Cerebellar nuclear complex (tissue), 1 donor: ENCODE data around the gene MVB12B.

Experiments
- DNase-seq, 2 experiments: peaks; one replicate each; lab custom pipeline; 2025; lab: John Stamatoyannopoulos, UW

The MVB12B gene

DNA sequence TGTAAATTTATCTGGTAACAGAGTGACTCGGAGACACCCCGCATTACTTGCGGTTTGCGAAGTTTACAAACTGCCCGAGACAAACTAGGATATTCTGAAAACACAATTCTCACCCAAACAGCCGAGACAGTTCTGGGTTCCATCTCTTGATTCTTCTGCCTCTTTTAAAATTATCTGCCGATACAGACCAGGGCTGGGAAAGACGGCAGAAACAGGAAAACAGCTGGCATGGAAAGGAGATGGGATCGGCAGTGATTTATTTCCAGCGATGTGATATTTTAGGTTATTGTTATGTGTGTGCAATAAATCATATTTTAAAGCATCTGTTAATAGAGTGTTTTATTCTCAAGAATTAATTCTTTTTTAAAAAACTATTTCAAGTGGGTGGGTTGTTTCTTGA, 193.8 kb downstream of the MVB12B start:
- no peak for DNase-seq

DNA sequence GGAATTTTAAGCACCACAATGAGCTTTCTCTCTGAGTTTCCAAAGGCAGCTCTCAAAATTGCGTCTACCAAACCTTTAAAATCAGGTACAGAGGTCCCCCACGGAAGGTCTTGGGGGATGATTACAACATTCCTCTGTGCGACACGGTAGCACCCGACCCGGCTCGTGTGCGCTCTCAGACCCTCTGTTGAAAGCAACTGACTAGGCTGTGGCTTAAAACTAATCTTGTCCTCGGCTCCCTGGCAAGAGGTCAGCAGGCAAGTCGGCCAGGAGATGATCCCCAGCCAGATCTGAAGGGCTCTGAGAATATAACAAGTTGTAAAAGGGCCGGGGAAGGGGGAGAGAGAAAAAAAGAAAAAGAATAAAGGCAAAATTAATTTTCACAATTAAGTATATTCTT, 194.5 kb downstream of the MVB12B start:
- no peak for DNase-seq

DNA sequence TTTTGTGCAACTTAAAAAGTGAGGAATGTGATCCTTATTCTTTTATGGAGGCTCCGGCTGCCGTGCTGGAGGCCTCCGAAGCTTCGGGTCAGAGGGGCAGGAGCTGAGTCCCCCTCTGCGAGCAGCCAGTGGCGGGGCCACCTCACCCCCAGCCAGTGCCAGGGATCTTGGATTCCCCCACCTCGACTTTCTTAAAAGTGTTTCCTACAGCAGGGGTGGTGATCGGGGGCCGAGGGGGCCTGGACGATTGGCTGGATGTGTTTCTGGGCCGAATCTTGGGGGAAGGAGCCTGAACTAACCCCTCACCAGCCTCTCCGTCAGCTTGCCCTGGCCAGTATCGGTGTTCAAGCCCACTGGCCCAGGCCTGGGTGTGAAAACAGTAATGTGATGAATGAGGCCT, 194.9 kb downstream of the MVB12B start:
- no peak for DNase-seq

DNA sequence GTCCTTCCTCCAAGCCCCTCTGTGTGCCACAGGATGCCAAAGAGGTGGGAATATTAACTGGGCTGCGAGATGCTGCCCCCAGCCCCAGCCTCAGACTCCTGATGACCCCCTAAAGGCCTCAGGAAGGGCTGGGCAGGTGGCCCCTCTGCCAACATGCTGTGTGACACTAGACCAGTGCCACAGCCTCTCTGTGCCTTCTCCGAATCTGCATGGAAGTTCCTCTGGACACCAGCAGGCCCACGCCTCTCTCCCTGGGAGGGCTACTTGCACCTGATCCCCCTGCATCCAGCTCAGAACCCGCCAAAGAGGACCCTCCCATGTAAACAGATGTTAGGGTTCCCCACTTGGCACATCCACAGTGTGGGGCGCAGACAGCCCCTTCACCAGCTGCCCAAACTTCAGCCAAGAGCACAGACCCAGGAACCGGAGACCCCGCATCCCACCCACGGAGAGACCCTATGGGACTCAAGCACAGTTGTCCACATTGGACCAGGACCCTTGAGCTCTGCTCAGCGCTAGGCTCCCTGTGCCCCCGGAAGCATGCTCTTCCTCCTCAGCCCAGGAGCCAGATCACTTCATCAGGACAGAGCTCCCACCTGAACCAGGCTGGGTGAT, 195.5 kb downstream of the MVB12B start:
- DNase-seq: no peak

DNA sequence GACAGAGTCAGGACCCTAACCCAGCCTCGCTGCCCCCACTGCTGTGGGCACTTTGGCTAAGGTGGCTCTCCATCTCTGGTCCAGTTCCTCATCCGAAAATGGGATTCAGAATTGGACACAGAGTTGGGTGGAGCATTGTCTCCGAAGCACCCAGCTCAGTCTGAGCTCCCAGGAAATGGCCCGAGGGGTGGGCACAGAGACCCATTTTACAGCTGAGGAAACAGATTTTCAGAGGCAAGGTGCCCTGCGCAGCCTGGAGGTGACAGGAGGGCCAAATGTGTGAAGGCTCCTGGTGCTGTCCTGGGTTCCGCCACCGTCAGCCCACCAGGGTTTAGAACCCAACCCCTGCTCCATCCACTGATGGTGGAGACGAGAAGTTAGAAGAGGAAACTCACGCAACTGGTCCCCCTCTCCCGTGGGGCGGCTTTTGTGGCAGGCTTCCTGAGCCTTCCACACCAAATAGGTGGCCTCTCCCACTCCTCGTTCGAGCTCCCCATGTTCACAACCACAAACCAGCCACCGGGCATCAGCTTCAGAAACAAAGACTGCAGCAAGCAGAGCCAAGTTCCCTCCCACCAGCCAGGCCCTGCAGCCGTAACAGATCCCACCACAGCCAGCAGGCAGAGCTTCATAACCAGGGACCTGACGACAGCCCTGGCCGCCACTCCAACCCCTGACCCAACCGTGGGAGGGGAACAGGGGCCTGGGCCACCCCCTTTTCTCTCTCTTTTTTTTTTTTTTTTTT, 196.2 kb downstream of the MVB12B start:
- no peak for DNase-seq

DNA sequence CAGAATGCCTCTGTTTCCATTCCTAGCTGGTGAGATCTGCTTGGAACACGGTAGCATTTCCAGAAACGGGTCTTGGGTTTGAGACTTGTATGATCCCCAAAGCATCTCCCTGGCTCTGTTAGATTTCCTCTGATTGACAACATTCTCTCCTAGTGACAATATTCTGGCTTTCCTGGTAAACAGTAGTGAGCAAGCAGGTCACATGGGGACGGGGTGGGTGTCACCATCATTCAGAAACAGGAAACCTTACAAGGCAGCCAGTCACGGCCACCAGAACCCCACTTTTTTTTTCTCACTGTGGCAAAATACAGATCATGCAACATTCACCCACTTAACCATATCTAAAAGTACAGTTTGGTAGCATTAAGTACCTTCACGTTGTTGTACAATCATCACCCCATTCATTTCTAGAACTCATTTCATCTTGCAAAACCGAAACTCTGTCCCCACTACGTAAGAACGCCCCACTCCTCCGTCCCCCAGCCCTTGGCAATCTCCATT, 197.0 kb downstream of the MVB12B start:
- DNase-seq: no peak

DNA sequence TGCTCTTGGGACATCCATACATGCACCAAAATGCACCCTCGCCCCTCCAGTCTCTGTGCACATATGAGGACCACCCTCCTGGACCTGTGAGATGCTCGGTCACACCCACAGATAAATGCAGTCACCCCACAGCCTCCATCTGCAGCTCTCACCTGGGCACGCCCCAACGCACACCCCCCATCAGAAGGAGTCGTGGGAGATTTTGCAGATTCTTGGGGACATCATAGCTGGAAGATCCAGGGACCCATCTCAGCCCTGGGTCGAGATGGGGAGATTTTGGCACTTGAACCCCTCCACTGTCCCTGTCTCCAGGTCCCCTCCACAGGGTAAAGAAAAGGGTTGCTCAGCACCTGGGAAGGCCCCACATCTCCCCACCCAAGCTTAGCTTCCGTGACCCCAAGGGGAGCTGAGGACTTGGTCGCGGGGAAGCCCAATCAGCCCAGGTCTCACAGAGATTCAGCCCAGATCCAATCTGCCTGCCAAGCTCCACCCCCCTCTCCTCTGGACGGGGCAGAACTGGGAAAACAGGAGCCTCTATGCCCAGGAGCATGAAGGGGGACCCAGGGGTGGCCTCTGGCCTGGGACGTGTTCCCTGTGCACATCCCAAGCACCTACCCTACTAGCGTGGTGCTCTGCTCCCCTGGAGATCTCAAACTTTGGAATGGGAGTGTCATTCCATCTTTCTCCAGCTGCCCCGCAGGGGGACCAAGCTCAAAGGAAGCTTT, 197.9 kb downstream of the MVB12B start:
- no peak for DNase-seq

DNA sequence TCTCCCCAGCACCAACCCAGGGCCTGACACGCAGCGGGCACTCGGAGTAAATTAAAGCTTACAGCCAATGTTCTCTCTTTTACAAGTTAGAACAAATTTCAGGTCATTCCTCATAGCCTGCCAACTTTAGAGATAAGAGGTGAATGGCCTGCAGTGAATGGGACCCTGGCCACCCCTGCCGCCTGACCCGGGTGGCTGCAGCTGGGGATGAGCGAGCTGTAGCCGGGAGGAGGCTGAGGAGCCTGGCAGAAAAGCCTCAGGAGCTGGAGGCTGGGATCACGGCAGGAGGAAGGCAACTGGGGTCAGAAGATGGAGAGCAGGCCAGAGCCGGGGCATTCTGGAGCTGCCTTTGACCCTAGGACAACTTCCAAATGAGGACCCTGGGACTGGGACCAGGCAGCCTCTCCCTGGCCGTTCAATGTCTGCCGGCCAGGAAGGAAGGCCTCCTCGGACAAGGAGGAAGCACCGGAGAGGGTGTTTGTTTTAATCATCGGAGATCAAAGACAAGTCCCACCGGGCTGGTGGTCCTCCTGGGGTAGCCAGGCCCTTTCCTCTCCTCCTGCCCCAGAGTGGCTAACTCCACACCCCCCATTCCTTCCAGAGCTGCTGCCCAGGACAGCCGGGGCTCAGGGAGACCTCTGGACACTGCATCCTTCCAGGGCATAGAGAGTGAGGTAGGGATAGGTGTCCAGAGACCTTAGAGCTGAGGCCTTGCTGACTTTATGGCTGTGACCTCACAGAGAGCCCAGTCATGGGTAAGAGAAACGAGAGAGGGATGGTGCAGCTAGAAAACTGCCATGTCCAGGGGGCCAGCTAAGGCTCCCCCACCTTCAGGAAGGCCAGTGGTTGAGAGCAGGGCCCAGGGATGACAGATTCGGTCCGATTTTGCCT, 199.8 kb downstream of the MVB12B start:
- no peak for DNase-seq

DNA sequence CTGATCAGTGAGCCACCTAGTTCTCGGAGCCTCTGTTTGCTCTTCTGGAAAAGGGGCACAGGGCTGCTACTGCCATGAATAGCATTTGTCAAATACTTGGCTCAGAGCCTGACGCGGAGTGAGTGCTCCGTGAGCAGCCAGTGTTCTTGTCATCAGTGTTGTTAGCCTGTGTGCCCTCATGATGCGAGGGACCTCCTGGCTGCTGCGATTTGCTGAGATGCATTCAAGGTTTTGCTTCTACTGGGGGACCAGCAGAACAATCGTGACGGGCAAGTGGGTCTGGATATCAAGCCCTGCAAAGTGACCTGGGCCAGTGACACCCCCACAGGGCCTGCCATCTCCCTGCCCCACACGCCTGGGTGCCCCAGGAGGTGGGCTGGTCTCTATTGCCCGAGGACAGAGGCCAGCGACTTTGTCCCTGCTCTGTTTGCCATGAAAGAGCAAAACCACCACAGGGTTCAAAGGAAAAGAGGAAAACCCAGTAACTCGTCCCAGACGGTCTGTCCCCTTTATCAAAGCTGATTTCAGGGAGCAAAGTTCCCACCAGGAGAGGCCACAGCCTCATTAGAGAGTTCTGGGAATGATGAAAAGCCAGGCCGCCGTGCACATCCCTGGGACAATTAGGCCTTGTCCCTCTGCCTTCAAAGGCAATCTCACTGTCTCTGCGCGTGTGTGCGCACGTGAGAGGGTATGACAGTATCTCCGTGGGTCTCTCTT, 200.6 kb downstream of the MVB12B start:
- DNase-seq: no peak

DNA sequence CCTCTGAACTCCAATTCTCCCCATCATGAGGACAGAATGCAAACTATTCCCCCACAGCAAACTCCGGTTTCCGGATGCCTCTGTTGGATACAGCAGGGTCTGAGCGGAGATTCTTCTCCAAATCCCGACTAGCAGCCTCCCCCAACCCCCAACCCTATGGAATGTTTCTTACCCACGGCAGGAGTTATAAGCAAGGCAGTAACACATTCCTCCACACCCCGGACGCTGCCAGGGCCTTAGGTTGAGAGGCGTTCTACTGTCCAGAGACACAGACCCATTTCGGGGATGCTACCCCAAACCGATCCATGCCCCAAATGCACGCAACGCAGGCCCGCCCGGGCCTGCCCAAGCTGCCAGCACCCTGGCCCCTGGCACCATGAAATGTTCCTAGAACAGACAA, 201.5 kb downstream of the MVB12B start:
- no peak for DNase-seq

DNA sequence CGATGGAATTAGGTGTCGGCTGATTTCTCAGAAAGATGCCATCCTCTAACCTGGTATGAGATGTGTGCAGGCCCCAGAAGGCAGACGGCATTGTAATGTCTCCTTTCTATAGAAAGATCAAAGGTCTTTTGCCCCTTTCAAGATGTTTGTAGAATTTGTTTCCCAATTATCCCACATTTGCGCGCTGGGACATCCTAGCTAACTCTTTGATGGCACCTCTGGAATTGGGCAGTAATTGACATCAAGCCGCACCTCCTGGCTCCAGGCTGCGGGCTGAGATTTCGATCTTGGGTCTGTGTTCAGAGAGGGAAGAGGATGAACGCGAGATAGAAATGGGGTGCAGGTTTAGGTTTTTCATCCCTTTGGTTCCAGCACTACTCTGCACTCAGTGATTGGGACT, 202.3 kb downstream of the MVB12B start:
- no peak for DNase-seq

DNA sequence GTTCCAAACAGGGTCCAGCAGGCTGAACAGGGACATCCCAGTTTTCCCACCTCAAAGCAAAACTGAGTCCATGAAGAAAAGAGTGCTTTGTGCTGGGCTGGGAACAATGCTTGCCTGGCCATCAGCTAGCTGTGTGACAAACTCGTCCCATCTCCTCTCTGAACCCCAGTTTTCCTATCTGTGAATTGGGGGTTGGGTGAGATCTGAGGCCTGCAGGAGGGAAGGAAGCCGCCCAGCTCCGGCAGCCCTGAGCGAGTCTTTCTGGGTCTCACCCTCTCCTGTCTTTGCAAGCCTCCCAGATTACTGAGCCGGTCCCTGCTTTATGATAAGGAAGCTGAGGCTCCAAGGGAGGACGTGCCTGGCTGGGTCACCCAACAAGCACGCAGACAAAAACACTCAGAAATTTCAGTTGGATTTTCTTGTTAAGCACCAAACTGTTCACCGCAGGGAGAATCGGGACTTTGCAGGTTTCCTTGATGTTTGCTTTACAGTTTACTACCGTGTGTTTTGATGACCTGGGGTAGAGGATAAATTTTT, 204.5 kb downstream of the MVB12B start:
- DNase-seq: no peak

DNA sequence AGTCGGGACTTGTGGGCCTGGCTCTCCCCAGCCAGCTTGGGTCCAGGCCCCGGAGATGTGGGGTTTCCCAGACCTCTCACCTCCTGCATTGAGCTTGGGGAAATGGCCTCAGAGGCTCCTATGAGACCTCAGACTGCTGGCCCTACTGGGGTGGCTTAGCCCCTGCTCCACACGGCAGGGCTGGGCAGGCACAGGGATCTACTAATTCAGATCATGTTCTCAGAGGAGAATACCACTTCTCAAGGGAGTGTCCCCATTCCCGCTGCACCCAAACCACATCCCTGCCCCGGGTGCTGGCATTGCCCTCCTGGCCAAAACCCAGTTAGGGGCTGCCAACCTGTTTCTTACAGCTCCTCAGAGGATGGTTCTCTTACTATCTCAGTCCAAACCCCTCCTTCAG, 205.0 kb downstream of the MVB12B start:
- no peak for DNase-seq

DNA sequence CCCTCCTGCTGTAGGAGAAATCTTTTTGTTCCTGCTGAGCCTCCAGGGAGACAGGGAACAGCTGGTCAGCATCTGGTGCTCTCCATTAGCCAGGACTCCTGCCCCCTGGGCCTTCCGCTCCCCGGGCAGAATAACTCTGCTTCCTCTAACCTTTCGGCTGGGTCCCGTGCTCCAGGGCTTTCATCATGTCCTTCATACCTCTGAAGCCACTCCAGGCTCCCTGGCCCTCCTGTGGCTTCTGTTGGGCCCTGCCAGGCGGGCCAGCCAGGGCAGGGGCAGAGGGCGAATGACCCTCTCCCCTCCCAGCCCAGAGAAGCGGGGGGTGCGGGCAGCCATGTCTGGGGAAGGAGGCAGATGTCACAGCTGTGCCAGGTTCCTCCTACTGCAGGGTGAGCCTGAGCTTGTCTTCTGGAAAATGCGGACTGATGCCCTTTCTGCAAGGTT, 205.4 kb downstream of the MVB12B start:
- DNase-seq: no peak

DNA sequence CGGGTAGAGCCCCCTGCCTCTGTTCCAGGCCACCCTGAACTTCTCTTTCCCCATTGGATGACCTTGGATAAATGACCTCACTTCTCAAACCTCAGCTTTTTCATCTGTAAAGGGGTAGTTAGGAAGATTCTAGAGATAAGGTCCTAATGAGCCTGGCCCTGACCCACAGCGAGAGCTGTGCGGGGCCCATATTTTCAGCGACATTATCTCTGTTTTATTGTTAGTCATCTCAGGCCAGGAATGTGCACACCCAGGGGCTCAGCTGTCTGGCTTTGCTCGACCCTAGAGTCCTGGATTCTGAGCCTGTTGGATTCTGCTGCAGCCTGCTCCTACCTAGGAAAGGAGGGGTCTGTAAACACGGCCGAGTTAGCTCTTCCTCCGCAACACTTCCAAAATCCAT, 205.9 kb downstream of the MVB12B start:
- no peak for DNase-seq

DNA sequence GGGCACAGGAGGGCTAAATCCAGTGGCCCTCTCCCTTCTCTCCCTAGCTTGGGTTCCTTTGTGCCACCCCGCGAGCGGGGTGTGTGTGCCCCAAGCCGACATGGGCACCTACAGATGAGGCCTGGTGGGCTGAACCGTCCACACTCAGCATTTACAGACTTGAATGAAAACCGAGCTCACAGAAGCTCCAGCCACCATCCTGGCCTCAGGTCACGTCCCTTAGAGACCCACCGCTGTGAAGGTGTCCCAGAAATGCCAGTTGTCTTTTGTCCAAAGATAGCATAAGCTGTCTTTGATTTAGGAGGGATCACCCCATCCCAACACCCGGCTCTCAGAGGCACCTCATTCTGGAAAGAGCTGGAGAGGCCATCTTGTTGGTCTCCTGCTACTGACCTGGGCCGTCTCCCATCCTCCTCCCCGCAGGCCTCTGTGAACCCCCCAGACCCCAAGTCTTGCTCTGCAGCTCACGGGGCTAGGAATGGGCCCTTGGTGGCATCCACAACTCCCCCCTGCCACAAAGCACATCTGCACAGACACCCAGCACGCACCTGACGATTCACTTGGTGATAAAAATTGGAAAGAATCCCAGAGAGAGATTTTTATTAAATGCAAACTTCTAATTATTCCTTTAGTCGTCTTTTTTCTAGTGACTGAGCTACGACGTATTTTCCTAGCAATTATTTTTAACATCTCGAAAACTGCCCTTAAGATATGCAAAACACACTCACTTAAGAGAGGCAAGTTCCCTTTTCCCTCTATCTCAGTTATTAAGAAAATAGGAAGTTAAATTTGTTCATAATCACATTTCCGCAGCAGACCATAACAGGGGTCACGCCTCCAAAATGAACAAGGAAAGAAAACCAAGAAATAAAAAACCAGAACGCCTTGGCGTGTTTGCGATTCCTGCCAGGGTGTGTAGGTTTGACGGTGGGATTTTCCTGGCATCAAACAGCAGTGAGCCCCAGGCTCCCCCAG, 206.6 kb downstream of the MVB12B start:
- no peak for DNase-seq

DNA sequence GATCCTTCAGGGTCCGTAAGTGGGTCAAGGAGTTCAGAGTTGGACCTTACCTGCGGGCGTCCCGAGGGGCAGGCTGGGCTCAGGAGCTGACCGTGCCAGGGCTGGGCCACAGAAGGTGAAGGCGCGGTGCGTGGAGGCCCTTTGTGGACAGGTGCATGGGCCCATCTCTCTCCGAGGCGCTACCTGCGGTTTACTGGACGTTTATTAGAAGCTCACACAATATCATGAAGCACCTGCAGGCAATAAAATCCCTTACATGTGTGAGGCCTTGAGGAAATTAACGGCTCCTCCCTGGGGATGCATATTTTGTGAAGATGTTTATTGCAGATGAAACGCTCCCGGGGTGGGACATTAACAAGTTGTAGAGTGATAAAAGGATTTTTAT, 207.3 kb downstream of the MVB12B start:
- no peak for DNase-seq

DNA sequence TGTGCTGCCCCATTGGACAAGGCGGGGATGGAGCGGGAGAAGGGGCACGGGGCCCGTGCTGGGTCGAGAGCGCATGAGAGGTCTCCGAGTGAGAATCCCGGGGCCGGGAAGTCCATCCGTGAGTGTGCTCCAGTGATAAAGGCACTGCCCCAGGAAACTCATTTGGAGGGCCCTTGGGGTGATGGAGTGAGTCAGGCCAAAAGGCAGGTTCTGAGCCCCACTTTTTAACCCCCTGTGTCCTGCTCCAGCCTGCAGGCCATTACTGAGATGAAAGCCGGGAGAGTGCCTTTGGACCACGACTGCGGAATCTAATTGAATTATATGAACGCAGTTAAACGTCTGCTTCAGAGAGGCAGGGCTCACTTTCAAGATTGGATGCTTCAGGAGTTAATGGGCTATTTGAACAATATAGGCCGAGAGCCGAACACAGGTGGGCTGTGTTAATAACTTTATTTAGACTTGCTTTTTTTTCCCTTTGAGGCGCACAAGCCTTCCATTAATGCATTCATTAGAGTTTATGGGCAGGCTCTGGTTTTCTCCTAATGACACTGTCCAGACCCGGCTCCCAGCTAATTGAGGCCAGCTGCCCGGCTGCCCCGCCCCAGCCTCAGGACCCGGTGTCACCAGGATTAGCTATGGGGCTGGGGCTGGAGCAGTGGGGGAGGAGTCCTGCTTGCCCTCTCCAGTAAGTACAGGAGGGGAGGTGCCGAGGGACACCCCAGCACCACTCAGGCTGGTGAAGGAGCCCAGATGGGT, 208.0 kb downstream of the MVB12B start:
- DNase-seq: no peak

DNA sequence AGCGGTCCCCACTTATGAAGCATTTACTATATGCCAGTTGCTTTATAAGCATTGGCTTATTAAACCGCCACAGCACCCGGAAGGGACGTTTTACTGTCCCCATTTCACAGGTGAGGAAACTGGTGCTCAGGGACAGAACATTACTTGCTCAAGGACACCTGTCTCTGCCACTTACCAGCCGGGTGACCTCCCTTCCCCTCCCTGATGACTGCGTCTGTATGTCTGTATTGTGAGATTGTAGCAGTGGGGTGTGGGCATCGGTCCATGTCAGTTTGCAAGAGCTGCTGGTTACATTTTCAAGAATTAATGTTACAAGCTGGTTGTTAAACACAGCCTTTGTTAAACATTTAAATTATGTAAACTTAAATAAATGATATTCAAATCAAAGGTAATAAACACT, 209.5 kb downstream of the MVB12B start:
- no peak for DNase-seq
